Fibroblast of mammary gland (primary cell): ENCODE measurements around the gene ME3.

ENCODE experiments used
- DNase-seq: peaks from one replicate; pipeline ENCODE4 v3.0.0-alpha.2; 2010; ENCODE audit warnings: low read depth
- H3K4me3 ChIP-seq: 2 replicates; pipeline ENCODE4 v1.5.1; 2011; ENCODE audit warnings: low read depth, mild to moderate bottlenecking, low read length, moderate library complexity; ENCODE audit not compliant: control insufficient read depth
- CTCF ChIP-seq: conservative IDR thresholded peaks from 2 replicates; pipeline ENCODE4 v1.5.1; 2011; ENCODE audit warnings: low read depth, low read length, inconsistent platforms; ENCODE audit not compliant: control insufficient read depth, insufficient read depth

ME3 gene

GRCh38 chr11:86559311-86559945, 113.0 kb downstream of the ME3 start:
- TF ChIP-seq CTCF = no peak
- peak; percentile 90 for DNase-seq
- no peak overlapping the region for H3K4me3 ChIP-seq

DNA sequence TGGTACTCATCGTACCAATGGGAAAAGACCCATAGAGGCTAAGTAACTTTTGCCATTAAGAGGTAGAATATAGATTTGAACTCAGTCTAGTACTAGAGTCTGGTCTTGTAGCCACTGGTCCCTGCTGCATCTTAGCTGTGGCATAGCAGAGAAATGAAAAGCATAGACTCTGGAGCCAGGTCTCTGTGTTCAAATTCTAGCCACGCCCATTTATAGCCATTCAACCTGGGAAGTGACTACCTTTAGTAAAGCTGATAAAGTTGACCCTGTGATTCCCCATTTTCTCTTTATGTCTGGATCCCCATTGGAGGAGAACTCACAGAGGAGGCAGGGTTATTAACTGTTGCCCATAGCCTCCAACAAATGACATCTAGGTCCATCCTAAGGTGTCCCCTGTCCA, 113.6 kb downstream of the ME3 start:
- TF ChIP-seq CTCF = no peak
- DNase-seq = no peak
- H3K4me3 ChIP-seq = no peak overlapping the region

GRCh38 chr11:86558207-86558606, 114.2 kb downstream of the ME3 start:
- no peak for TF ChIP-seq CTCF
- DNase-seq = peak; percentile 71
- H3K4me3 ChIP-seq = no peak overlapping the region

GRCh38 chr11:86555866-86556265, 116.5 kb downstream of the ME3 start:
- TF ChIP-seq CTCF = no peak
- no peak for DNase-seq
- H3K4me3 ChIP-seq = no peak overlapping the region

DNA sequence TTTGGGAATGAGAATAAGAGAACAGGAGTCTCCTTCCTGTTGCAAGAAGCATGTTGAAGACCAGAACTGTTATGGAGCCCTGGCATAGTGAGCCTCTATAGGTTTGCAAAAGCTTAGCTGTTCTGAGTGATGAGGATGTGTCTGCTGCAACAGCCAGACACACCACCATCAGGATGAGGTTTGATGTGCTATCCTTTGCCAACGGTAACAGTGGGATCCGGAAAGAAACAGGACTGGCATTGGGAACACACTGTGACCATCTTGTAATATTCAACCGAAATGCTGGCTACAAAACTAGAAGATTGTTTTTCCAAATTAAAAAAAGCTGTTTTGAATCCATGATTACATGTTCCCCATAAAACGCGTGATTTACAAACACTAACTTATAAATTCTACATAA, 117.0 kb downstream of the ME3 start:
- H3K4me3 ChIP-seq = no peak overlapping the region
- TF ChIP-seq CTCF = no peak
- DNase-seq = no peak

DNA sequence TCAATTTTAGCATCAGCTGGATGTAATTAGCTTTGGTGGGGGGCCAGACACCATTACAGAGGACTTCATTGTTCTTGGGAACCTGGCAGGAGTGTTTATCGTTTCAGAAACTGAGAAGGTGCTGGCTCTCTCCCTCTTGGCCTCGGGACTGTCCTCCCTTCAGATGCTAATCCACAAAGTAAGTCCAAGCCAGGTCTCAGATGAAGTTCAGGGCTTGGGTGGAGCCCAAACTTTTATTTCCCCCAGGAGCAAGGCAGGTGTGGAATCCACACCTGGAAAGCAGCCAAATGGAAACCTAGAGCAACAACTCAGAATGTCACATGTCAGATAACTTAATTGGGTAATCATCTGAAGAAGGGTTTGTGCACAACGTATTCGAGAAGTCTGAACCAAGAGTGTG, 119.2 kb downstream of the ME3 start:
- DNase-seq = no peak
- TF ChIP-seq CTCF = no peak
- no peak overlapping the region for H3K4me3 ChIP-seq
